Eye (tissue), 1 donor: ENCODE measurements around the gene BRME1.

Experiments used
- DNase-seq: peaks from one replicate; pipeline ENCODE4 v3.0.0-alpha.2; 2015

The BRME1 gene

DNA sequence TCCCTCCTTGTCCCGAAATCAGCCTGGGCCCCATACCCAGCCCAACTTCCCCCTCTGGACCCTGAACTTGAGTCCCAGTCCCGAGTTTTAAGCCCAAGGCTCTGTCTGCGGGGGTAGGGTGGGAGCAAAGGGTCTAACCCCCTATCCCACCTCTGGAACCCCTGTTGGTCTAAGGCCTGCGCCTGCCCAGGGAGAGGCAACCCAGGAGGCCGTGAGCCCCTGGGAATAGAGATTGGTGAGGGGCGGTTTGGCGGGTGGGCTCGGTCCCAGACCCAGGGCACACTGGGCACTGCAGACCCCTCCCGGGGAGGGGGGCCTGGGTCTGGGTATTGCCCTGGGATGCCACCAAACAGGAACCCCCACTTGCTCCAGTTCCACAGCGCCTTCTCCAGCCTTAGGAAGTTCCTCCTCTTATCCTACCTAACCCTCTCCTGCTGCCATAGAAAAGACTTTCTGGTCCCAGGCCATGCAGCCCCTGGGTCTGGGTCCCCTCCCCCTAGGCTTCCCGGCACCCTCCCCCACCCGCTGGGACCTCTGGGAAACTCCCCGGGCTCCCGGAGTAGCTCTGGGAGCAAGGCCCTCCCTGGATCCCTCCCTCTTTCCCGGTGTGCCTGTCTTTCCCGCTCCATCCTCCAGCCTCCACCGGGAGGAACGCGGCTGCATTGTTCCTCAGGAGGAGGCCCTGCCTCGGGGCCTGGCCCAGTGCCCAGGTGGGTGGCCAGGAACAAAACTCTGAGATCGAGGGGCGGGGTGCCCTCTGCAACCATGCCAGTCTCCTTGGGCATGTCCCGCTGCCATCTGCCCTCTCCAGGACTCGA lies 62.6 kb downstream of the BRME1 start:
- DNase-seq = peak; percentile 50

DNA sequence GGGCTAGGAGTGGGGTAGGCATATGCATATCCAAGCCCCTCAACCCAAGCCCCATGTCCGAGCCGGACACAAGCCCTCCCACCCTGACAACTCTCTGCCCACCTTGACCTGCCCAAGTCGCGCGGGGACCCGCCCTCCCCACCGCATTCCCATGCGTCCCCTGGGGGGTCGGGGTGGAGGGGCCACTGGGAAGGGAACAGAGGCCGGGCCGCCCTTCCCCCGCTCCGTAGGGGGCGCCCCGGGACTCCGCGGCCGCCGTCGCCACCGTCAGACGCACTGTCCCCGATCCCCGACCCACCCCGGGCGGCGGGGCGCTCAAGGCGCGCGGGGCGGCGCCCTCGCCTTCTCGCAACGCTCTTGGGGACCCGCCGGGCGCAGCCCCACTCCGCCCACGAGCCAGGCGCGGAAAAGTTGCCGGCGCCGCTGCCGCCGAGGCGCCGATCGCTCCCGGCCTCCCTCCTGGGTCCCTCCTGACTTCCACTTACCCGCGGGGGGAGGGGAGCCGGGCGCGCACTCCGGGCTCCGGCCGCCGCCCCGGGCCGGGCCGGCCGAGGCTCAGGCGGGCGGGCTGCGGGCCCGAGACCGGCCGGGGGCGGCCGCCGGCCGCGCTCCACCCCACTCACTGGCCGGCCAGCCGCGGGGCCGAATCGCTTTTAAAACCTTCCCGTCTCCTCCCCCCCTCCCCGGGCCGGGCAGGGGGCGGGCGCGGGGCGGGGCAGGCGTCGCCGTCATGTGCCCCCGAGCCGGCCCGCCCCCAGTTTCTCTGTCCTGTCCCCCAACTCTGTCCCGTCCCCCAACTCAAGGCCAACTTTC lies 63.4 kb downstream of the BRME1 start:
- DNase-seq = peak; percentile 74

DNA sequence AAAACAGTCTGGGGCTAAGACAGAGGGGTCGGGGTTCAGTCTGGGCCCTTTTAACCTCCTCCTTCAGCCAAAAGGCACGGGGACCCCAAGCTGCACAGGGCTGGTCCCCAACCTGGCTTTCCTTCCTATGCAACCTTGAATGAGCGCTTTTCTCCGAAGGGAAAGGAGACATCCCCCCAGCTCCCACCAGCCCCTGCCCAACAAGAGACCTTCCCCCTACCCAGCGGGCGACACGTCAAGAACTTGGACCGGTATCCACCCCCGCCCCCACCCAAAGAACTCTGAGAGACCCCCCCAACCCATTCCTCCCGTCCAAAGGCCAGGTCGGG lies 64.0 kb downstream of the BRME1 start:
- DNase-seq = no peak

DNA sequence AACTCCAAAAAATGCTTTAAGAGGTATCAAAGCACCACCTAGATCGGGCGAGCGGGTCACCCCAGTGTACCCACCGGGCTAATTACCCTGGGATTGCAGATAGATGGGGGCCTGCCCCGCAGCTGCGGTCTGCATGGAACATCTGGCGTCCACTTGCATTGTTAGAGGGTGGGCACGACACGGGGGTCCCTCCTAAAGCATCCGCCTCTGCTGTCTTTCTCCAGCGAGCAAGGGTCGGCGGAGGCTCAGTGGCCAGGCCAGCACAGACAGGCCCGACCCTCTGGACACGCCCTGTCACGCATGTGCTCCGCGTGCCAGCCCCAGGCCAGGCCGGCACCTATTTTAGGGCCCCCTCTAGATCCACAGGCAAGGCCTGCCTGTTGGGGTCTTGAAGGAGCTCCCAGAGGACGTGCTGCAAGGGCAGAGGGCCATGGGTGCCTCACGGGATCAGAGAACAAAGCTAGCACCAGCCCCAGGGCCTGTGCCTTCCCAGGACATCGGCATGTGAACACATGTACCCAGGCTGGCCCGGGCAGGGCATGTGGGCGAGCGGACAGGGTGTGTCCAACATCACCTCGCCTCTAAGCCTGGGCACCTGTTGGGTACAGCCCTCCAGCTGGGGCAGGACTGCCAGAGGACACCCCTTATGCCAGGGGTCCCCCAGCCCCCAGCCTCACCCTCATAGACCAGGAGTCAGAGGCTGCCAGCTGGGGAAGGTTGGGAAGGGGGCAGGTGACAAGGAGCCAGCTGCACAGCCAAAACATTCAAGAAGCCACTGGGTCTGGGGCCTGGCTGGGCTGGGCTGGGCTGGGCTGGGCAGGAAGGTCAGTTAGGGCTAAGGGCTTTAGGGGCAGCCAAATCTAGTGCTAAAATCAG lies 64.6 kb downstream of the BRME1 start:
- no peak for DNase-seq

DNA sequence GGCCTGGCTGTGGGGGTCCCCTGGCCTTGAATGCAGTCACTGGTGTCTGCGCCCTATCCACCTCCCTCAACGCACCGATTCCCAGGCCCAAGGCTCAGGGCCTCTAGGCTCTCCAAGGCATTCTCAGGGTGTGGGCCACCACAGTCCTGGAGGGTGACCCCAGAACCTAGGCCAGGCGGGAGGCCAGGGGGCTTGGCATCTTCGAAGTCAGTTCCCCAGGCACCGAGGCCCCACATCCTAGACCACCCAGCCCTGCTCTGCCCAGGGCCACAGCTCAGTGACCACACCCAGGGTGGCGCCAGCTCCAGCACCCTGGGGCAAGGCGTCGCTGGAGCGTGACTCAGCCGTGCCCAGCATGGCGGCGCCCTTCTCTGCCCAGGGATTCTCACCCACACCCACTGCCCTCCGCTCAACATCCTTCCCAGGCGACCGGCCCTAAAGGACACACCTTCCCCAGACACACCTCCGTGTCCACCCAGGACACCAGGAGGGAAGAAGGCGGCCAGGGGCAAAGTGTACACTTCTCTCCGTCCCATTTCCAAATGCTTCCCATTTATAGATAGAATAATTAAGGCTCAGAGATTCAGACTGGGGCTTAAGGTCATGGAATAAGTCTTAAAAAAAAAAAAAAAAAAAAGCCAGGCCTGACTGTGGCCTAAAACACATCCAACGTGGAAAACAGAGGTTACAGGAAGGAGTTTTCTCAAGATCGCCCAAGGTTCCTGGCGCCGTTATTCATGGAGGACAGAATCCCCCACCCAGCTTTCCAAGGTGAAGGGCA lies 65.4 kb downstream of the BRME1 start:
- DNase-seq = no peak

DNA sequence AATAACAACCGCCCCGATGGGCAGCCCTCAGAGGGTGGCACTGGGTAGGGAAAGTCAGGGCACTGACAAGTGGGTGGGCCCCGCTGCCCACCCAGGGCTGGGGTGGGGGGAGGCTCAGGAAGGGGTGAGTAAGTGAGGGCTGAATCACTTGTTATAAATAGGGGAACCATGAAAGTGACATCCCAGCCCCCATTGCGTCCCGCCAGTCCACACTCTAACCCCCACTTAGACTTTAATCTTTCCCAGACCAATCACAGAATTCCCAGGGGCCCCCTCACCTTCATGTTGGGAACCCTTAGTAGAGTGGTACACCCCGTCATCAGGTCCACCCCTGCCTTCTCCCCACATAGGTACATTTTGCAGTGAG lies 66.0 kb downstream of the BRME1 start:
- DNase-seq = no peak

DNA sequence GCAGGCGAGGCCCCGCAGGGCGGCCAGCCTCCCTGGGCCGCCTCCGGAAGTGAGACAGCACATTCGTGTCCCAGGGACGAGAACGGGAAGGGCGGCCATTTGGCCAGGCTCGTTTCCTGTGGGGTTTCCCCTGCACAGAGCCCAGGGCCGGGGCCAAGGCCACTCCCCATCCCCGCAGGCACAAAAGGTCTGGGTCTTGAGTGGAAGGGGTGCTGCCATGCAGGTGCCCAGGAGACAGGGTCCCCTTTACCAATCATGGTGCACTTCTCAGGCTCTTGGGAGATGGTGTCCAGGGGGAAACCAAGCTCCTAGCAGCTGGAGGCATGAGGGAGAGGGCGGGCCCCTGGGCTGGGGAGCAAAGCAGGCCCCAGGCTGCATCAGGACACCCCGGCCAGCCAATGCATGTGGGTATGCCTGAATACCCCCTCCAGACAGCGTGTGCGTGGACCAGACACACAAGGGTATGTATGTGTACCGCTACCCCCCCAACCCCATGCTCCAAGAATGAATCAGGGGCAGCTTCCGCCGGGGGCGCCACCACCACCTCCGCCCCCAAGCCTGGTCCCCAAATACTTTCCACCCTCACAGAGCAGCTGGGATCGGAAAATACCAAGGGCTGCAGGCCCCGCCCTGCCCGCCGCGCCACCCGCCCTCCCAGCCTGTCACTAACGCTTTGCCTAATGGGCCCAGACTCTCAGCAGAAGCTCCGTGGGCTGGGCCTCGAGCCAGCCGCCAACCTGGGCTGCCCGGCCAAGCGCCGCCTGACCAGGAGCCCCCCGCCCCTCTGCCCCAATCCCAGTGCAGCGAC lies 66.6 kb downstream of the BRME1 start:
- DNase-seq = peak; percentile 91

DNA sequence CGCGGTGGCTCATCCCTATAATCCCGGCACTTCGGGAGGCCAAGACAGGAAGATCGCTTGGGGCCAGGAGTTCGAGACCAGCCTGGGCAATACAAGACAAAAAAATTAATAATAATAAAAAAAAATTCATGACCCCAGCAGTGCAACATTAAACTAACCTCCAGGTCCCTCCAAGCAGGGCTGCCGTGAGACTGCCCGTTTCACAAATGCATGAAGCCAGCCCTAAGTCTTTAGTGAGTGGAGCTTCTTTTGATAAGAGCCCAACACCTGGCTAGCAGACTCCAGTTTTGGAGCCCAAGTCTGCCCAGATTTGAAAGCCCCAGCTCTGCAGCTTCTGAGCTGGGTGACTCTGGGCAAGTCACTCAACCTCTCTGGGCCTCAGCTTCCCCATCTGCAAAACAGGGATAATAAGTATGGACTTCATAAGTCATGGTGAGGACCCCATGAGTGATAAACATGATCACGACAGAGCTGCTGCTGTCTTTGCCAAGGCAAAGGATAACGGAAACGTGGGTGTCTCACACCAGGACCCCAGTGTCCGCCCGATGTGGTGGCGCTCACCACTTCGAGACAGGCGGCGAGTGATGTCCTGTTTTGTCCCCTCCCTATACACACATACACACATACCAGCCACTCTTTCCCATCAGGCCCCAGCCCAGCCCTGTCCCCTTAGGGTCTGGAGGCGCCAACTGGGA lies 67.3 kb downstream of the BRME1 start:
- DNase-seq = no peak

DNA sequence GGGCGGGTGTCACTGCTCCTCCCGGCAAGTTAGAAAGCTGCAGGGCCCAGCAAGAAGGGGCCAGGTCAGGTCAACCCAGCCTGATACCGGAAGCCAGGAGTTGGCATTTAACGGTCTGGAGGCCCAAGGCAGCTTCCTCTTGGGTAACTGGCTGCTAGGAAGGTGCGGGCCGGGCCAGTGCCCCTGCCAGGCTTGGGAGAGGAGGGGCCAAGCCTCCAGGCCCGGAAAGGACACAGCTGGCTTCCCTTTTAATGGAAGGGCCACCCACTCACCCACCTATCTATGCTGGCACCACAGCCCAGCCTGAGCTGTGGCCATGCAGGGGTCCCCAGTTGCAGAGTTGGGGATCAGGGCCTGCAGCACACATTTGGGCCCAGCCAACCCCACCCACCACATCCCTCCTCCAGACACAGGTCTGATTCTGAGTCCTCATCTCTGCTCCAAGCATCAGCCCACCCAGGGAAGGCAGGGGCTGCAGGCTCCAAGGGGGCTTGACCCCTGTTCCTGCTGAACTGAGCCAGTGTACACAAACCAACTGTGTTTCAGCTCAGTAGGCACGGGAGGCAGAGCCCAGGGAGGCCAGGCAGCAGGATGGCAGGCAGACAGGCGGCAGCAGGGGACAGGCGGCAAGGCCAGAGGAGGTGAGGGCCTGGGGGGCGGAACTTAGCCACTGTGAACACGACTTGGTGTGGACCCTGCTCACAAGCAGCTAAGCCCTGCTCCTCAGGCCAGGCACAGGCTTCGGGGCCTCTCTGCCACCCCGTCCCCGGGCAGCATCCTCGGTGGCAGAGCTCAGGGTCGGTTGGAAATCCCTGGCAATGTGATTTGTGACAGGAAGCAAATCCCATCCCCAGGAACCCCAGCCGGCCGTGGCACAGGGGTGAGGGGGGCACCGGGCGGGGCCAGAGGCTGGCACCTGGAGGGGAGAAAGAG lies 69.9 kb downstream of the BRME1 start:
- no peak for DNase-seq

DNA sequence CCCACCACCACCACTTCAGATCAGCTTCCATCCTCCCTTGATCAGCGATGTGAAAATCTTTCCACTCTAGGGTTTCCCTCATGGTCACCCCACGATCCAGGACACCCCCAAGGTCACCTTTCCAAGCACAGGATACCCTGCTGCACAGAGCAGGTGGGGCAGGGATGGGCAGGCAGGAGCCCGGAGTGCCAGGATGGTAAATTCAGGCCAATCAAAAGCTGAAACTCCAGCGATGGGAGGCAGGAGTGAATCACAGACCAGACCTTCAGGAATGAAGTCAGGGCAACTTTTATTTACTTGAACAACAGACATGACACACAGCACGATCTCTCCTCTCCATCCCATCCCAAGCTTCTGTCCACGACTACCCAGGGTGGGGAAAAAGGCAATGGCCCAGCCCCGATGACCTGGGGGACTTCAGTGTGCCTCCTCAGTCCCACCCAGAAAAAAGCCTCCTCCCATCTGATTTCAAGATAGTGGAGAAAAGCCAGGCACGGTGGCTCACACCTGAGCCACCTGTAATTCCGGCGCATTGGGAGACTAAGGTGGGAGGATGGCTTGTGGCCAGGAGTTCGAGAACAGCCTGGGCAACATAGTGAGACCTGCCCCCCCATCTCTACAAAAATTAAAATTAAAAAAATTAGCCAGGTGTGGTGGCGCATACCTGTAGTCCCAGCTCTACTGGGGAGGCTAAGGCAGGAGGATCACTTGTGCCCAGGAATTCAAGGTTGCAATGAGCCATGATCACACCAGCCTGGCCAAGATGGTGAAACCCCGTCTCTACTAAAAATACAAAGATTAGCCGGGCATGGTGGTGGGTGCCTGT lies 71.5 kb downstream of the BRME1 start:
- peak; percentile 21 for DNase-seq

DNA sequence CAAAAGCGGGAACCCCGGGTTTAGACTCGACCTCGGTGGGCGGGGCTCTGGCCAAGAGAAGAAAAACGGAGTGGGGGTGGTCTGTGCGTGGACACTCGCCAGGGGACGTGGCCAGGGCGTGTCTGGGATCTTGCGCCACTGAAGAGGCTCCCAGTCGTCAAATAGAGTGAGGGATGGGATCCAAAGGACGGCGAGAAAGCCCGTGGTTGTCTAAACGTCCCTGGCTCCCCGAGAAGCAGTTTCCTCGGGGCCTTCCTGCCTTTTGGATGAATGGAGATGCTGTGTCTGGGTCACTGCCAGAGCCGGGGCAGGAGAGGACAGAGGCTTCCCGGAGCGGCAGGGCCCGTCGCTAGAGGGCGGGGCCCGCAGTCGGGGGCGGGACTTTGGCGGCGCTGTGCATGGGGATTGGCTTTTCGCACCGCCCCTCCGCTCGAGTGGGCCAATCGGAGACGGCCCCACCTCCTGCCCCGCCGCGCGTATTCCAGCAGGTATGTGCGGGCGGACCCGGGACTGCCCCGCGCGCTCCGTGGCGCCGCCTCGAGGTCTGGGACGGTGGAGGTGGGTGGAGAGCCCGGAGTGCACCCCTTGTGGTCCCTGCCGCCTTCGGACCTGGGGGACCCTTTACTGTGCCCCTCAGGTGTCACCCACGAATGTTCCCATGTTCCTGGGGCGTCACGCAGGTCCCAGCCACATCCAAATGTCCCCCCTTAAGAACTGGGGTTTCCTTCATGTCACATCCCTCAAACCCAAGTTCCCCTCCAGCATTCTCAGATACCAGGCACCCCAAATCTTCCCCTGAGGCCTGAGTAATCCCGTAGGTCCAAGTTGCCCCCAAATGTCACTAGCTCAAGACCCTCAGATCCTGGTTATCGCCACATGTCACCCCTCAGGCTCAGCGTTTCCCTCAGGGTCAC lies 72.3 kb downstream of the BRME1 start:
- peak; percentile 94 for DNase-seq
